Heart right ventricle (tissue), 16 donors: Measurements from ENCODE around the gene HLA-DOA. TPM values are rescaled to one million over a fixed set of nuclear protein-coding genes. Genes with fewer than 3 reads are reported as not detected.

Source experiments
- ATAC-seq, 8 donors: fragments of 200-7000 bp; cut with Tn5 transposase; one replicate each; pipeline ENCODE4 v1.9.1; 2020; ENCODE audit warnings: mild to moderate bottlenecking in 8 of 8, moderate library complexity in 8 of 8, moderate number of reproducible peaks in 1 of 8
- DNase-seq, 2 donors: peaks; one replicate each; pipeline ENCODE4 v3.0.0-alpha.2; 2020
- H3K27ac ChIP-seq, 10 donors: fragments of 200-600 bp; sonication (generic) in 2 of 10; one replicate each; pipeline versions ENCODE4 v1.5.0 to v1.8.0; 2020 to 2022; ENCODE audit warnings: mild to moderate bottlenecking in 3 of 10
- H3K27me3 ChIP-seq, 7 donors: fragments of 200-600 bp; one replicate each; pipeline ENCODE4 v1.8.0; 2021 to 2022; ENCODE audit warnings: mild to moderate bottlenecking in 2 of 7
- H3K36me3 ChIP-seq, 9 donors: fragments of 200-600 bp; sonication (generic) in 1 of 9; one replicate each; pipeline versions ENCODE4 v1.5.0 to v1.8.0; 2020 to 2022; ENCODE audit warnings: mild to moderate bottlenecking in 2 of 9
- H3K4me1 ChIP-seq, 9 donors: fragments of 200-600 bp; sonication (generic) in 1 of 9; one replicate each; pipeline versions ENCODE4 v1.5.0 to v1.8.0; 2020 to 2022; ENCODE audit warnings: mild to moderate bottlenecking in 4 of 9
- H3K4me3 ChIP-seq, 10 donors: fragments of 200-600 bp; sonication (generic) in 2 of 10; one replicate each; pipeline versions ENCODE4 v1.5.0 to v1.8.0; 2020 to 2022; ENCODE audit warnings: mild to moderate bottlenecking in 7 of 10, moderate library complexity in 2 of 10
- H3K9me3 ChIP-seq, 11 donors: fragments of 200-600 bp in 10 of 11; sonication (generic) in 2 of 11; one replicate each; pipeline versions ENCODE4 v1.5.0 to v1.8.0; 2013 to 2022; ENCODE audit warnings: mild to moderate bottlenecking in 2 of 11, control low read depth in 1 of 11, moderate library complexity in 1 of 11
- CTCF ChIP-seq, 9 donors: fragments of 200-600 bp; sonication (generic) in 2 of 9; IDR thresholded peaks; one replicate each; pipeline versions ENCODE4 v1.5.0 to v1.8.0; 2021 to 2022; ENCODE audit warnings: antibody characterized with exemption in 9 of 9, mild to moderate bottlenecking in 5 of 9, moderate library complexity in 1 of 9
- WGBS, 2 donors: extraction: QIAGEN DNeasy Blood & Tissue Kit; methylation state at CpG; one replicate each; pipeline ENCODE4 v1.1.7; 2013; ENCODE audit warnings: inconsistent platforms in 1 of 2; 5-methylcytosine and 5-hydroxymethylcytosine counted together
- intact Hi-C, 10 donors: fragments of 100-400 bp; cut with DNase I; formaldehyde crosslinking; loops; one replicate each; pipeline versions ENCODE4 v1.11.1 to v1.14.2; 2022
- polyA plus RNA-seq, 2 donors: library from polyadenylated mRNA; stranded (reverse); fragments of 200-250 nt; gene quantifications; one replicate each; pipeline ENCODE4 v1.2.3, GENCODE V29; 2013
- total RNA-seq, 10 donors: library from RNA; stranded (reverse); fragmentation: NEBNext Ultra II Directional in 3 of 10; extraction: Animal tissue kit (Norgen Biotek cat#: 25700) in 3 of 10; gene quantifications; one replicate each; pipeline versions ENCODE4 v1.2.1 to v1.2.4, GENCODE V29; 2021 to 2023
- donor health status: Arrhythmogenic right ventricular cardiomyopathy.
- donor health status: ischemic (EF 13 %, LVEDD 7.1; RV severe dilation, severe dysfunction).
- donor health status: healthy with polysubstance abuse.
- donor health status: DM: no; HTN: yes; CAD: no.
- donor health status: DM: no; HTN: no; CAD: no.
- donor health status: ischemic (EF 25% LVEDD 6.9; RV normal size, moderate dysfunction).
- donor health status: ischemic (EF 25% LVEDD 5.7; RV mildly dilated, moderate dysfunction).
- donor health status: healthy.
- donor health status: DM: yes; HTN: yes; CAD: no.
- donor health status: Ischemic cardiomyopathy.
- donor health status: ischemic (EF 35%, LVEDD 5.7; RV mildly dilated, moderate dysfunction).
- donor health status: nonischemic (EF 11% LVEDD 7.7; RV severe dilation, severe dysfunction).
- donor health status: DM: yes; HTN: yes; CAD: no.
- donor health status: PGD.
- donor health status: ischemic (EF 29% LVEDD 5.4; RV normal size, mild dysfunction).
- donor health status: nonischemic (EF 23%, LVEDD 6.1; RV moderate dilation, normal function).

The HLA-DOA gene
- total and polyA plus RNA-seq, 12 donors = 0.65 to 22.8 (median 2.0) TPM

- H3K36me3 ChIP-seq = peaks cover 0 to 13% (median 0%) of the 10 kb centered on the region in 9 donors
- no peaks in the 10 kb centered on the region for H3K9me3 ChIP-seq
- H3K4me3 ChIP-seq = no peak overlapping the region
- DNase-seq = no peak
- 90 to 95% methylated on average over 4 of the region's 4 CpGs for WGBS, 2 donors
- H3K27me3 ChIP-seq = no peaks in the 10 kb centered on the region
- TF ChIP-seq CTCF (IDR thresholded peaks at IDR 0.05) = no peak
- intact Hi-C loops = loop anchor here in 1 of 10 donors (5.0 kb wide), 1 partner anchor 67 kb away; no protein-coding TSS in a partner anchor
- H3K4me1 ChIP-seq = peaks cover 0 to 50% (median 16%) of the 10 kb centered on the region in 9 donors
- ATAC-seq = no peak
- peak overlapping the region in 1 of 10 donors; percentile 90 for H3K27ac ChIP-seq
These were observed 55.1 kb downstream of the HLA-DOA start for GRCh38 chr6:32954267-32954666.

Other genes with a start within 250 kb of the HLA-DOA start
- 10 to 100 TPM in 1 of 10 donors, 1 to 10 TPM in 3, under 1 TPM in 4, not detected in 2; 0.30 to 14.6 (median 0.92) TPM for gene HLA-DQB2, start 246.1 kb downstream of the HLA-DOA start, total RNA-seq
- not detected for gene HLA-DQB2, start 246.1 kb downstream of the HLA-DOA start, polyA plus RNA-seq
- gene HLA-DOB, start 192.6 kb downstream of the HLA-DOA start, total RNA-seq = 1 to 10 TPM in 1 of 10 donors, under 1 TPM in 7, not detected in 2; 0.21 to 2.1 (median 0.48) TPM
- gene HLA-DOB, start 192.6 kb downstream of the HLA-DOA start, polyA plus RNA-seq = 1 to 10 TPM in 1 of 2 donors, under 1 TPM in 1; 0.36 to 1.1 TPM
- 10 to 100 TPM in 7 of 10 donors, 1 to 10 TPM in 3; 8.8 to 92.1 (median 13.8) TPM for gene TAP2, start 170.9 kb downstream of the HLA-DOA start, total RNA-seq
- gene TAP2, start 170.9 kb downstream of the HLA-DOA start, polyA plus RNA-seq = 10 to 100 TPM; 12.8 to 13.8 TPM
- 100 to 1,000 TPM in 1 of 10 donors, 10 to 100 TPM in 7, 1 to 10 TPM in 2; 8.5 to 127 (median 11.7) TPM for gene PSMB8, start 165.5 kb downstream of the HLA-DOA start, total RNA-seq
- gene PSMB8, start 165.5 kb downstream of the HLA-DOA start, polyA plus RNA-seq = 10 to 100 TPM; 40.2 to 42.9 TPM
- gene TAP1, start 155.9 kb downstream of the HLA-DOA start, total RNA-seq = 100 to 1,000 TPM in 1 of 10 donors, 10 to 100 TPM in 9; 12.8 to 213 (median 15.4) TPM
- 10 to 100 TPM; 35.4 to 38.3 TPM for gene TAP1, start 155.9 kb downstream of the HLA-DOA start, polyA plus RNA-seq
- 100 to 1,000 TPM in 1 of 10 donors, 10 to 100 TPM in 8, 1 to 10 TPM in 1; 10.0 to 198 (median 14.3) TPM for gene PSMB9, start 155.4 kb downstream of the HLA-DOA start, total RNA-seq
- gene PSMB9, start 155.4 kb downstream of the HLA-DOA start, polyA plus RNA-seq = 10 to 100 TPM; 23.4 to 33.4 TPM
- 10 to 100 TPM in 4 of 10 donors, 1 to 10 TPM in 6; 2.7 to 79.8 (median 7.6) TPM for gene HLA-DMB, start 68.6 kb downstream of the HLA-DOA start, total RNA-seq
- 1 to 10 TPM; 5.5 to 7.8 TPM for gene HLA-DMB, start 68.6 kb downstream of the HLA-DOA start, polyA plus RNA-seq
- 100 to 1,000 TPM in 1 of 10 donors, 10 to 100 TPM in 8, 1 to 10 TPM in 1; 7.8 to 106 (median 14.5) TPM for gene HLA-DMA, start 56.5 kb downstream of the HLA-DOA start, total RNA-seq
- gene HLA-DMA, start 56.5 kb downstream of the HLA-DOA start, polyA plus RNA-seq = 10 to 100 TPM; 11.8 to 47.6 TPM
- 10 to 100 TPM; 64.9 to 97.0 (median 74.9) TPM for gene BRD2, start 41.0 kb downstream of the HLA-DOA start, total RNA-seq
- gene BRD2, start 41.0 kb downstream of the HLA-DOA start, polyA plus RNA-seq = 10 to 100 TPM; 49.3 to 87.2 TPM
- gene HLA-DPA1, start 64.1 kb upstream of the HLA-DOA start, total RNA-seq = 100 to 1,000 TPM in 1 of 10 donors, 10 to 100 TPM in 9; 17.8 to 328 (median 53.6) TPM
- 10 to 100 TPM; 18.2 to 24.3 TPM for gene HLA-DPA1, start 64.1 kb upstream of the HLA-DOA start, polyA plus RNA-seq
- gene HLA-DPB1, start 66.4 kb upstream of the HLA-DOA start, total RNA-seq = 100 to 1,000 TPM in 1 of 10 donors, 10 to 100 TPM in 9; 19.2 to 264 (median 34.8) TPM
- gene HLA-DPB1, start 66.4 kb upstream of the HLA-DOA start, polyA plus RNA-seq = 10 to 100 TPM; 18.7 to 48.2 TPM
- 1 to 10 TPM in 3 of 10 donors, under 1 TPM in 7; 0.52 to 3.9 (median 0.94) TPM for gene COL11A2, start 182.9 kb upstream of the HLA-DOA start, total RNA-seq
- gene COL11A2, start 182.9 kb upstream of the HLA-DOA start, polyA plus RNA-seq = 1 to 10 TPM in 1 of 2 donors, under 1 TPM in 1; 0.55 to 8.7 TPM
- 10 to 100 TPM; 29.7 to 39.1 (median 33.2) TPM for gene RXRB, start 191.1 kb upstream of the HLA-DOA start, total RNA-seq
- gene RXRB, start 191.1 kb upstream of the HLA-DOA start, polyA plus RNA-seq = 10 to 100 TPM; 22.2 to 40.7 TPM
- 100 to 1,000 TPM in 1 of 10 donors, 10 to 100 TPM in 9; 44.8 to 104 (median 53.1) TPM for gene SLC39A7, start 191.3 kb upstream of the HLA-DOA start, total RNA-seq
- gene SLC39A7, start 191.3 kb upstream of the HLA-DOA start, polyA plus RNA-seq = 100 to 1,000 TPM in 1 of 2 donors, 10 to 100 TPM in 1; 25.8 to 178 TPM
- gene HSD17B8, start 195.1 kb upstream of the HLA-DOA start, total RNA-seq = 10 to 100 TPM; 17.6 to 25.5 (median 23.0) TPM
- gene HSD17B8, start 195.1 kb upstream of the HLA-DOA start, polyA plus RNA-seq = 10 to 100 TPM in 1 of 2 donors, 1 to 10 TPM in 1; 7.4 to 15.1 TPM
- 10 to 100 TPM; 26.5 to 32.1 (median 28.0) TPM for gene RING1, start 198.9 kb upstream of the HLA-DOA start, total RNA-seq
- gene RING1, start 198.9 kb upstream of the HLA-DOA start, polyA plus RNA-seq = 10 to 100 TPM; 28.6 to 35.1 TPM